Stimulated activated effector memory CD8-positive, alpha-beta T cell treated with anti-CD3 and anti-CD28 coated beads, Interleukin-12 subunit alpha, Interleukin-12 subunit beta, amount 100 ng/mL, for 72 hours (primary cell): ENCODE data around the gene LRP10.
"Not testable (repeated sequence)": the region's sequence is repeated elsewhere in the genome, so short reads cannot be mapped to it uniquely, and the experiment has no call there.

Source experiments
- ATAC-seq: fragments of 150-1000 bp; cut with Tn5 transposase; 2 replicates; pipeline ENCODE4 v1.10.0; 2021
- DNase-seq, 2 donors: peaks; one replicate each; pipeline ENCODE4 v3.0.0; 2021 to 2022; ENCODE audit warnings: low spot score in 2 of 2
- H3K27ac Mint-ChIP-seq: one replicate; pipeline ENCODE4 v1.8.0; 2022; ENCODE audit warnings: mild to moderate bottlenecking, mixed read lengths
- H3K36me3 Mint-ChIP-seq: one replicate; pipeline ENCODE4 v1.8.0; 2022; ENCODE audit warnings: mild to moderate bottlenecking, mixed read lengths
- H3K4me1 Mint-ChIP-seq: one replicate; pipeline ENCODE4 v1.8.0; 2022; ENCODE audit warnings: mixed read lengths
- H3K4me3 Mint-ChIP-seq: one replicate; pipeline ENCODE4 v1.8.0; 2022; ENCODE audit warnings: mild to moderate bottlenecking, mixed read lengths
- H3K9me3 Mint-ChIP-seq: one replicate; pipeline ENCODE4 v1.8.0; 2022; ENCODE audit warnings: mixed read lengths

LRP10 gene, protein sequence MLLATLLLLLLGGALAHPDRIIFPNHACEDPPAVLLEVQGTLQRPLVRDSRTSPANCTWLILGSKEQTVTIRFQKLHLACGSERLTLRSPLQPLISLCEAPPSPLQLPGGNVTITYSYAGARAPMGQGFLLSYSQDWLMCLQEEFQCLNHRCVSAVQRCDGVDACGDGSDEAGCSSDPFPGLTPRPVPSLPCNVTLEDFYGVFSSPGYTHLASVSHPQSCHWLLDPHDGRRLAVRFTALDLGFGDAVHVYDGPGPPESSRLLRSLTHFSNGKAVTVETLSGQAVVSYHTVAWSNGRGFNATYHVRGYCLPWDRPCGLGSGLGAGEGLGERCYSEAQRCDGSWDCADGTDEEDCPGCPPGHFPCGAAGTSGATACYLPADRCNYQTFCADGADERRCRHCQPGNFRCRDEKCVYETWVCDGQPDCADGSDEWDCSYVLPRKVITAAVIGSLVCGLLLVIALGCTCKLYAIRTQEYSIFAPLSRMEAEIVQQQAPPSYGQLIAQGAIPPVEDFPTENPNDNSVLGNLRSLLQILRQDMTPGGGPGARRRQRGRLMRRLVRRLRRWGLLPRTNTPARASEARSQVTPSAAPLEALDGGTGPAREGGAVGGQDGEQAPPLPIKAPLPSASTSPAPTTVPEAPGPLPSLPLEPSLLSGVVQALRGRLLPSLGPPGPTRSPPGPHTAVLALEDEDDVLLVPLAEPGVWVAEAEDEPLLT

DNA sequence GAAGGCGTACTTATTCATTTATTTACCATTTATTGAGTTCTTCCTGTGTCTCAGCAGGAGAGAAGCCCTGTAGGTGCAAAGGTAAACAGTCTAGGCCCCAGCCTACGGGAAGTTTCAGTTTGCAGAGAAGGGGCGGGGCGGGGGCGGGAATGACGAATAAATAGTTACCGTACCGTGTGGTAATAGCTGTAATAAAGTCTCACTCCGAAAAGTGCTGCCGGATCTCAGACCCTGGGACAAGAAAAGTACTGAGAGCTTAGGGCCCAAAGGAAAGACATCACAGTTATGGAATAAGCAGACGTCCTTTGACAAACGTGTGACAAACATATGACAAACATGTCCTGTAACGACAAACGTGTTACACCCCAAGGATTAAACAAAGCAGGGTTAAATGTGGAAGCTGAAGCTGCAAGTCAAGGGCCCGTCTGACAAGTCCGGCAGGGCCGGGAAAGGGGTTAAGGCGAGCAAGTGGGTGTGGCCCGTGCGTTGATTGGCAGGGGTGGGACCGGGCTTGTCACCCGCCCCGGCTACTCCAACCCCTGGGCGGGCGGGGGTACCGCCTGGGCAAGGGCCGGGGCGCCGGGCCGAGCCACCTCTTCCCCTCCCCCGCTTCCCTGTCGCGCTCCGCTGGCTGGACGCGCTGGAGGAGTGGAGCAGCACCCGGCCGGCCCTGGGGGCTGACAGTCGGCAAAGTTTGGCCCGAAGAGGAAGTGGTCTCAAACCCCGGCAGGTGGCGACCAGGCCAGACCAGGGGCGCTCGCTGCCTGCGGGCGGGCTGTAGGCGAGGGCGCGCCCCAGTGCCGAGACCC lies at the start of gene LRP10:
TSS of gene LRP10 (plus strand) at position 517 of the 809 bp plus-strand sequence. CDS start 564 bp downstream, outside the sequence.
- Mint-ChIP-seq H3K36me3 (peaks cover 42% of the 10 kb centered on the region), H3K9me3 (no peaks in the 10 kb centered on the region), H3K27ac (peak within 1 kb of the TSS; percentile 97), H3K4me1 (peaks cover 35% of the 10 kb centered on the region), H3K4me3 (peak within 1 kb of the TSS; percentile 80)
- DNase-seq = peak; percentile 62 to 93
- ATAC-seq = peak; percentile 89

DNA sequence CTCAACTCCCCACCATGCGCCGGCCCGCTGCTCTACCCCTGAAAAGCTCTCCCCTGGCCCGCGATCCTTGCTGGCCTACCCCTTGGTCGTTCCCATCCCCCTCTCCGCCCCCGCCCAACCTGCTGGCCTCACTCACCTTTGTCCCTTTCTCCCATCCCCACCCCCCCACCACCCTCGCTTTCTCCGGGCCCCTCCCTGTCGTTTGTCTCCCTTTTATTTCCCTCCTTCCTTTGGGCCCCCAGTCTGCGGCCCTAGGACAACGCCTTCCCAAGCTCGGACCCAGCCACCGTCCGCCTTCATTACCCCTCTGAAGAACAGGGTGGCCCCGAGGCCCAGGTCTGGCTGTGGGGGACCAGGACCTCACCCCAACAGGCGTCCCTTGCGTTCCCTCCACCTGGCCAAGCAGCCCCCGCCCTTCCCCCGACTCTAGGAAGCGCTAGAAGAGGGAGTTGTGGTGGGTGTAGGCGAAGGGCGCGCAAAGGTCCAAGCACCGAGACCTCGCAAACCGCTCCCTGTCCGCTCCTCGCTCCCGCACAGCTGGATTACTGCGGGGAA lies 49.4 kb upstream of the LRP10 start:
- Mint-ChIP-seq H3K27ac (no peak overlapping the region), H3K4me3 (peak overlapping the region; percentile 49), H3K4me1 (peaks cover 21% of the 10 kb centered on the region), H3K9me3 (no peaks in the 10 kb centered on the region), H3K36me3 (no peaks in the 10 kb centered on the region)
- DNase-seq (no peak), ATAC-seq (no peak)

DNA sequence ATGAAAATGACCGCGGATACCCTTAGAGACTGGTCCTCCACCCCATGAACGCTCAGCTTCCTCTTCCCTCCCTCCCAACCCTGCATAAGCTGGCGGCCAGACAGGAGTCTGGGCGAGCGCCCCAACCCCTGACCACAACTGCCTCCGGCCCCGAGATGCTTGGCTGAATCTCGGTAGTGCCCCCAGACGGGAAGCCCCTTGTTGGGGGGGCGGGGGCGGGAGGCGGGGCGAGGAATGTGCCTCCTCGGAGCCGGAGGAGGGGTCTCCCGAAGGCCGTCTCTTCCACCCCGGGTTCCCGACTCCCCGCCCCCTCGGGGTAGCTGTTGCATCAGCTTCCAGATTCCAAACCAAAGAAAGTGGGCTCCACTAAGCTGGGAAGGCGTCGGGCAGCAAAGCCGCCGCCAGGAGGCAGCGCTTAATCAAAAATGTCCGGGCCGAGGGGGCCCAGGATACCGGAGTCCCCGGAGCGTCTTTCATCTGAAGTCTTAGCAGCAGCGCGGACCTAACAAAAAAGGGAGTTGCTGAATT lies 48.9 kb upstream of the LRP10 start:
- peaks cover 21% of the 10 kb centered on the region for H3K4me1 Mint-ChIP-seq
- H3K9me3 Mint-ChIP-seq = no peaks in the 10 kb centered on the region
- H3K36me3 Mint-ChIP-seq = no peaks in the 10 kb centered on the region

DNA sequence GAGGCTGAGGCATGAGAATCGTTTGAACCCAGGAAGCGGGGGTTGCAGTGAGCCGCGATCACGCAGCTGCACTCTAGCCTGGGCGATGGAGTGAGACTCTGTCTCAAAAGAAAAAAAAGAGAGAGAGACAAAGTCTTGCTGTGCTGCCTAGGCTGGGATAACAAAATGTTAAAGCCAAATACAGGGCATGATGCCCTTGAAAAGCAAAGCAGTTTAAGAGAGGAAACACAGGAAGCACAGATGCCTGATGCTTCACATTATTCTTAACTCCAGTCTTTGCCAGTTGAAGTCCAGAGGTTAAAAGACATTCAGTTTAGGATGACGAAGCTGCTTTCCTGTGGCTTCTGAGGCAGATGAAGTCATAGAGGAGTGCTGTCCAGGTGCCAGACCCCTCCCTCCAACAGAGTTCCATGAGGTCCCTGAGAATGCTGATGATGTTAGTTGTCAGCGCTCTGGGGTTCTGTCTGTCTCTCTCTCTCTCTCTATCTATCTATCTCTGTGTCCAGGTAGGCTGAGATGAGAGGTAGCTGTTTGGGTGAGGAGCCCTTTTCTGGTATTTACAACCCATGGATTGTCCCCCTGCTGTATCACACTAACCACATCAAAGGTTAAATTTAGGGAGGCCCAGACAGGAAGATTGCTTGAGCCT lies 46.7 kb upstream of the LRP10 start:
- H3K9me3 Mint-ChIP-seq = no peaks in the 10 kb centered on the region
- H3K36me3 Mint-ChIP-seq = no peaks in the 10 kb centered on the region
- peaks cover 18% of the 10 kb centered on the region for H3K4me1 Mint-ChIP-seq
- no peak for ATAC-seq
- no peak overlapping the region for H3K4me3 Mint-ChIP-seq
- H3K27ac Mint-ChIP-seq = no peak overlapping the region
- no peak for DNase-seq

More for the DNA sequence above, 48.9 kb upstream of the LRP10 start:
- peak overlapping the region; percentile 49 for H3K4me3 Mint-ChIP-seq
- DNase-seq = peak; percentile 50 to 84
- no peak overlapping the region for H3K27ac Mint-ChIP-seq
- peak; percentile 88 for ATAC-seq

DNA sequence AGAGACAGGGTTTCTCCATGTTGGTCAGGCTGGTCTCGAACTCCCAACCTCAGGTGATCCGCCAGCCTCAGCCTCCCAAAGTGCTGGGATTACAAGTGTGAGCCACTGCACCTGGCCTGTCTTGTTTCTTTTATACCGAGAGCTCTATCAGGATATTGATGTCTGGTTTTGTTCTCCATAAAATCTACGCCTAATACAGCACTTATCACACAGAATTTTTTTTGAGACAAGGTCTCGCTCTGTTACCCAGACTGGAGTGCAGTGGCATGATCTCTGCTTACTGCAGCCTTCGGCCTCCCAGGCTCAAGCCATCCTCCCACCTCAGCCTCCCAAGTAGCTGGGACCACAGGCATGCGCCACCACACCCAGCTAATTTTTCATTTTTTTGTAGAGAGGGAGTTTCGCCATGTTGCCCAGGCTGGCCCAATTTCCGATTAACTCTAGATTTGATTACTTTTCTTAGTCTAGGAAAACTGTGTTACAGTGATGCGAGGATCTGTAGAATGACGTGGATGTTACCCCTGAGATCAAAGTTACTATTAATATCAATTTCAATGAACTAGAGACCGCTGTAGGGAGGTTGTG lies 42.4 kb upstream of the LRP10 start:
- Mint-ChIP-seq H3K27ac (peak overlapping the region; percentile 94), H3K4me3 (peak overlapping the region; percentile 94), H3K36me3 (peaks cover 40% of the 10 kb centered on the region), H3K4me1 (peaks cover 18% of the 10 kb centered on the region)
- DNase-seq, H3K9me3 Mint-ChIP-seq: not testable (repeated sequence)
- ATAC-seq = peak; percentile 2

DNA sequence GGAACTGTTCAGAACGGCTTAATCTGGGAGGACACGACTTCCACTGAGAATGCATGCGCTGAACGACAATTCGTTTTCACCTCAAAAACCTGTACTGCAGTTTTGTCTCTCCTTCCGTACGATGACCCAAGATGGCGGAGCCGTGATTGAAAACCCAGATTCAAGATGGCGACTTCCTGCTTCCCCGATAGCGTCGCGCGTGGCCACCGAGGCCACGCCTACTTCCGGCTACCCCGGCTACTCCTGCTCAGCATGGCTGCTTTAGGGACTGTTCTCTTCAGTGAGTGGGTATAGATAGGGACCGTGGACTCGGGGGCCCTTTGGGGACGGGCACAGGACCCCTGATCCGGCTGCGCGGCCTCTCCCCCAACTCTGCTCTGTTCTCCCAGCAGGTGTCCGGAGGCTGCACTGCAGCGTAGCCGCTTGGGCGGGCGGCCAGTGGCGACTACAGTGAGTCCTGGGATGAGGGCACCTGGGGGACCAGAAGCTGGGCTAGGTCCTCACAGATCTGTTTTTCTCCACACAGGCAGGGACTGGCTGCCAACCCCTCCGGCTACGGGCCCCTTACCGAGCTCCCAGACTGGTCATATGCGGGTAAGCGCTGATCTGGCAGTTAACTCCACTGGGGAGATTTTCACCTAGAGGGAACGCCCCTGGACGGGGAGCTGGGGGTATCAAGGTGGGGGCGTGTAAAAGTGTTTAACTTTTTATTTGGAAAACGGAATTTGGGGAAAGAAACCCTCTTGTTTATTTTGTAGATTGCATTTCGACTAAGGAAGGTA lies 41.7 kb upstream of the LRP10 start, which contains the start of gene MRPL52:
TSS of gene MRPL52 (plus strand) at position 227 of the 782 bp plus-strand sequence. CDS start at position 253, 26 bp downstream.
- peak; percentile 59 to 88 for DNase-seq
- peak within 1 kb of the TSS; percentile 94 for H3K27ac Mint-ChIP-seq

DNA sequence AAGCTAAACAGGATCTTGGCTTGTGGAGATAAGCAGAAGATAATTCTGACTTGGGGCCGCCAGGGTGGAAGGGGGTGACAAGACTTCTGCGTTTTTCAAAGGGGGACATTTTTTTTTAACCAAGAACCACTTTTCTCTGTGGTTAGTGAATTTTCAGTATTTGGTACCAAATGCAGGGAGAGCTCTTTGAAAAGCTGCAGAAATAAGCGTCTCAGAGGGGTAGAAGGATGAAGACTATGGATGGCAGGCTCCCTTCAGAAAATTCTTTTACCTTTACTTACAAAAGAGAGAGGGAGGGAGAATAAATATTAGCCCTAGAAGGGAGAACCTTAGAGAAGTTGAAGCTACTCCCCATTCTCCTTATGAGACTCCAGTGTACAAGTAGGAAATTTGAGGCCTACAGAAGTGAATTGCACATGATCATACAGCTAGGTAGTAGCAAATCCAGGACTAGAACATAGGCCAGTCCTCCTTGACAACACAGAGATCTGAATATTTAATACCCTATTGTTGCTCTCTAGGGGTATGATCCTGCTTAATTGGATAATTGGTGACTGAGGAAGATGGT lies 41.0 kb upstream of the LRP10 start:
- Mint-ChIP-seq H3K4me3 (peak overlapping the region; percentile 94), H3K27ac (peak overlapping the region; percentile 94), H3K4me1 (peaks cover 18% of the 10 kb centered on the region), H3K9me3 (no peaks in the 10 kb centered on the region), H3K36me3 (peaks cover 54% of the 10 kb centered on the region)
- no peak for DNase-seq
- ATAC-seq = peak; percentile 2

More for the DNA sequence above, 41.7 kb upstream of the LRP10 start, which contains the start of gene MRPL52:
- Mint-ChIP-seq H3K4me3 (peak within 1 kb of the TSS; percentile 94), H3K4me1 (peaks cover 18% of the 10 kb centered on the region), H3K9me3 (no peaks in the 10 kb centered on the region), H3K36me3 (peaks cover 47% of the 10 kb centered on the region)
- peak; percentile 96 for ATAC-seq

DNA sequence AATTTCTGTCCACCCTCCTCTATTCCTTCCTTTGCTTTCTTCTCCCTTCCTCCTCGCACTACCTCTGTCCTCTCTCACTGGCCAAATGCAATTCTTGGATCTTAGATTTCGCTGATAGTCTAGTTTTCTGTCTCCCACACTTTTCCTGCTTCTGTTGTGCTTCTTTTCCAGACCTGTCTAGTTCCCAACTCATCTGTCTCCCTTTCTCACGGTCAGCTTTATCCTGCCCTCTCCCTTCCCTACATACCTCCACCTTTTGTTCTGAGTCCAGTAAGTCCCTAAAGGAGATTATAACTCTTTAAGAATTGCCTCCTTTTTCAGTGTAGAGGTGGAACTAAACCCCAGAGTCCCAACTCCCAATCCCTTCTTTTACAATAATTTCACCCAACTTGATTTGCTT lies 36.0 kb upstream of the LRP10 start:
- Mint-ChIP-seq H3K27ac (no peak overlapping the region), H3K4me3 (no peak overlapping the region), H3K36me3 (peaks cover 53% of the 10 kb centered on the region), H3K4me1 (peaks cover 16% of the 10 kb centered on the region), H3K9me3 (no peaks in the 10 kb centered on the region)
- ATAC-seq (no peak), DNase-seq (no peak)

DNA sequence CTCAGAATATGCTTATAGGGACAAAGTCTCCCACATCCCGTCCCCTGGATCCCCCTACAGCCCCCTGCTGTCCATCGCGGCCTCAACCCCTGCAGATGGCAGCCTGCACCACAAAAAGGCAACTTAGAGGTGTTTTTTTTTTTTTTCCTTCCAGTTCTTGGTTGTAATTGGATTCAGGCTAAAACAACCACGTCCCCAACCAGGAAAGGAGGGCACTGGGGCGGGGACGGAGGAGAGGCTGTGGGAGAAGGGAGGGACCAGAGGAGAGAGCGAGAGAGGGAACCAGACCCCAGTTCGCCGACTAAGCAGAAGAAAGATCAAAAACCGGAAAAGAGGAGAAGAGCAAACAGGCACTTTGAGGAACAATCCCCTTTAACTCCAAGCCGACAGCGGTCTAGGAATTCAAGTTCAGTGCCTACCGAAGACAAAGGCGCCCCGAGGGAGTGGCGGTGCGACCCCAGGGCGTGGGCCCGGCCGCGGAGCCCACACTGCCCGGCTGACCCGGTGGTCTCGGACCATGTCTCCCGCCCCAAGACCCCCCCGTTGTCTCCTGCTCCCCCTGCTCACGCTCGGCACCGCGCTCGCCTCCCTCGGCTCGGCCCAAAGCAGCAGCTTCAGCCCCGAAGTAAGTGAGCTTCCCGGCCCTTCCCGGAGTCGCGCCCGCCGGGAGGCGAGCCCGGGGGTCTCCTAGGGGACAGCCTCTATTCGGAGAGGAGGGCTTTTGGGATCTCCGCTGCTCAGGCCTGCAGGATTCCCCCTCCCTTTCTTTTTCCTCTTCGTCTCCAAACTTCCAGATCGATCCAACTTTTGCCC lies 35.0 kb upstream of the LRP10 start, which contains the start of gene MMP14:
TSS of gene MMP14 (plus strand) at position 285 of the 813 bp plus-strand sequence. CDS start at position 518, 233 bp downstream.
- ATAC-seq (no peak), DNase-seq (no peak)
- no peaks in the 10 kb centered on the region for H3K9me3 Mint-ChIP-seq
- H3K4me1 Mint-ChIP-seq = peaks cover 11% of the 10 kb centered on the region
- H3K4me3 Mint-ChIP-seq = peak within 1 kb of the TSS; percentile 44
- peaks cover 43% of the 10 kb centered on the region for H3K36me3 Mint-ChIP-seq
- no peak within 1 kb of the TSS for H3K27ac Mint-ChIP-seq

DNA sequence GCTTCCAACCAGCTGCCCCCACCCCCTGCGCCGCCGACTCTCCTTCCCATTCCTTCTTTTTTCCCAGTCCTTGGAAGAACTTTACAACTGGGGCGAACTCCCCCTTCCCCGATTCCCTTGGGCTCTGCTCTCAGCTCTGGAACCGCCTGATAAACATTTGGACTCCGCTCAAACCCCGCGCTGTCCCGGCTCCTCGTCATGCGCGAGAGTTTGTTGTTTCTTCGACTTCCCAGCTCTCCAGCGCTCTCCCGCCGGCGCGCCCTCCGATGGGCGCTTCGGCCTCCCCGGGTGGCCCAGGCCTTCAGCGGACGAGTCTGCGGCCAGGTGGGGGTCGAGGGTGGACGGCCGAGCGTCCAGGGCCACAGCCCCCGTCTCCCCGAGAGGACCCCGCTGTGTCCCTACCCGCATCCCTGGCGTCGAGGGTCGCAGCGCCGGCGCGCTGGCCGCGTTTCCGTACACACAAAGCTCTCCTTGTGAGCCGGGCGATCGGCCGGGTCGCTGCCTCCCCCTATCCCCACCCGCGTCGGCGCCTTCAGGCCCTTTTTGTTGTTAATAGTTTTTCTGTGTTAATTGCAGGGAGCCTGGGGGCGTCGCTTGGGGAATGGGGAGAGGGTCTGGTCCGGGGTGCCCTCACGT lies 34.3 kb upstream of the LRP10 start:
- no peak overlapping the region for H3K27ac Mint-ChIP-seq
- peak overlapping the region; percentile 44 for H3K4me3 Mint-ChIP-seq
- H3K36me3 Mint-ChIP-seq = peaks cover 36% of the 10 kb centered on the region
- ATAC-seq (no peak), DNase-seq (no peak)
- peaks cover 11% of the 10 kb centered on the region for H3K4me1 Mint-ChIP-seq
- no peaks in the 10 kb centered on the region for H3K9me3 Mint-ChIP-seq

DNA sequence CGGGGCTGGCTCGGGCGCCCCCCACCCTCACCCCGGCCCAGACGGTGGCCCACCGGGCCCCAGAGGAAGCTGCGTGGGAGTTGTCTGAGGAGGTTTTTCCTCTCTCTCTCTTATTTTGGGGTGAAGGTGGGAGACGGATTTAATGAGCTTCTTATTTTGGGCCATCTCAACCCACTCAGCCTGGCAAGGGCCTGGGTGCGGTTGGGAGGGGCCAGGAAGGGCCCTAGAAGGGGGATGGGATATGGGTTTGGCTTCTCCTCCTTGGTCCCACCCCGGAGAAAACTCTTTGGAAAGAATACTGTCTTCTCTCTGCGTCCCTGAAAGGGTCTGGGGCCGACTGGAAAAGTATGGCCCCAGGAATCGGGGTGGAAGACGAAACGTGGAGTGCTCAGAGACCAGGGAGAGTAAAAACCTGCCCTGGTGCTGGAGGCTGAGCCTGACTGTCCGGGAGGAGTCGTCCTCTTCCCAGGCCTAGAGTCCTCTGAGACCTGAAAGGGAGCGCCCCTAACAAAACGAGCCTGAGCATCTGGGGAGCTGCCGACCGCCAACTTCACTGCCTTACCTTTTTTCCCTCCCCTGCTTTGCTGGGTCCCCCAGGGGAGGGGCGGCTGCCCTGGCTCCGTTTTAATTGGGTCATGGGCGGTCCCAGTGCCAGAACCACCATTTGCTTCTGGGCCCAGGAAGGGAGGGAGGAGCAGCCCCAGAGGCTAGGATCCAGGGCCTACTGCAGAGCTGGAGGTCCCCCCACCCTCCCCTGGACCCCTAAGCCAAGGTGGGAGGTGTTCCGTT lies 33.6 kb upstream of the LRP10 start:
- Mint-ChIP-seq H3K27ac (no peak overlapping the region), H3K4me1 (peaks cover 11% of the 10 kb centered on the region), H3K36me3 (peaks cover 29% of the 10 kb centered on the region), H3K9me3 (no peaks in the 10 kb centered on the region), H3K4me3 (peak overlapping the region; percentile 44)
- DNase-seq = no peak
- ATAC-seq = no peak
